ENCODE measurements around the gene NSMCE4A. TPM values are rescaled to one million over a fixed set of nuclear protein-coding genes. Genes with fewer than 3 reads are reported as not detected.

The NSMCE4A gene
- total and polyA plus RNA-seq, 2 of the 8 experiments (the other 6 are each of a cell fraction or from before 2014, with no cell fraction given) = 48.6 to 66.0 TPM

GRCh38 chr10:121911421-121911697, 63.7 kb downstream of the NSMCE4A start:
- DNase-seq (ENCODE audit: low read depth in 1 of 2, low spot score in 2 of 2) (no peak), FAIRE-seq (no peak)
- 93% methylated on average over 2 of the region's 2 CpGs; no CpG with 5 or more reads in 1 of the 2 experiments for WGBS, 2 experiments (ENCODE audit: extremely low coverage in 1 of 2, insufficient coverage in 1 of 2, insufficient read length in 1 of 2, insufficient replicate concordance in 2 of 2, low coverage in 1 of 2, low lambda C conversion rate in 2 of 2, missing lambda C conversion rate in 1 of 2)
- no peak overlapping the region for H3K18ac ChIP-seq (ENCODE audit: extremely low read depth, low read length)
- no peak overlapping the region for H4K8ac ChIP-seq (ENCODE audit: extremely low read depth, insufficient read depth, low read length)
- ChIA-PET CTCF (ENCODE audit: partially characterized antibody) (interaction anchor here (0.8 kb wide), 2 partner anchors 60 to 87 kb away, joined by 3 to 5 read pairs; no protein-coding TSS in a partner anchor), POLR2A (ENCODE audit: partially characterized antibody) (interaction anchor here (0.6 kb wide), 1 partner anchor 598 kb away, joined by 6 read pairs; no protein-coding TSS in a partner anchor)
- H2AFZ ChIP-seq (ENCODE audit: low read length) = no peak overlapping the region
- no peaks in the 10 kb centered on the region for H3K23me2 ChIP-seq (ENCODE audit: low read depth, low read length)
- TF ChIP-seq JUN (IDR thresholded peaks at IDR 0.05; ENCODE audit: low read depth, low read length) (no peak), GABPA (IDR thresholded peaks at IDR 0.05; ENCODE audit: borderline replicate concordance, insufficient read depth, low read length) (no peak), CEBPB (IDR thresholded peaks at IDR 0.05; ENCODE audit: low read depth, low read length) (no peak), NANOG (IDR thresholded peaks at IDR 0.05; ENCODE audit: insufficient read depth, low read depth, low read length, poor library complexity, severe bottlenecking) (no peak), FOSL1 (IDR thresholded peaks at IDR 0.05; ENCODE audit: insufficient read depth, low read depth, low read length) (no peak), KDM4A (IDR thresholded peaks at IDR 0.05; ENCODE audit: low read depth, low read length, severe bottlenecking) (no peak), SP4 (IDR thresholded peaks at IDR 0.05; ENCODE audit: low read length) (no peak), BCL11A (IDR thresholded peaks at IDR 0.05; ENCODE audit: low read depth in 2 of 2, low read length in 2 of 2) (no peak)
- H2BK5ac ChIP-seq (ENCODE audit: low read depth, low read length) = no peak overlapping the region
- no peak overlapping the region for H2AK5ac ChIP-seq (ENCODE audit: low read depth, low read length)
- no peak overlapping the region for H3K56ac ChIP-seq (replicated peaks; ENCODE audit: insufficient read length, low read depth, low read length)
- H2BK12ac ChIP-seq (ENCODE audit: low read depth, low read length) = no peak overlapping the region
- no peak overlapping the region for H3K27ac ChIP-seq (ENCODE audit: low read depth, low read length)
- H3K9ac ChIP-seq (replicated peaks in 1 of 4; ENCODE audit: extremely low read depth in 1 of 4, low read depth in 3 of 4, low read length in 3 of 4) = no peak overlapping the region
- peaks cover 0 to 39% (median 12%) of the 10 kb centered on the region in 4 experiments; a peak in 5 of 8 replicates for H3K36me3 ChIP-seq (ENCODE audit: control insufficient read depth in 2 of 4, insufficient read depth in 4 of 4, low read length in 3 of 4)
- no peak overlapping the region for H2BK15ac ChIP-seq (ENCODE audit: low read length)
- no peak overlapping the region for H3K4me2 ChIP-seq (ENCODE audit: insufficient read depth in 1 of 2, low read depth in 2 of 2, low read length in 2 of 2)
- H2BK120ac ChIP-seq (replicated peaks; ENCODE audit: low read depth, low read length) = no peak overlapping the region
- H3K4me1 ChIP-seq (replicated peaks in 1 of 4; ENCODE audit: control insufficient read depth in 3 of 4, insufficient read depth in 4 of 4, low read length in 3 of 4) = no peaks in the 10 kb centered on the region
- no peaks in the 10 kb centered on the region for H3K27me3 ChIP-seq (replicated peaks in 1 of 4; ENCODE audit: control insufficient read depth in 3 of 4, extremely low read depth in 1 of 4, insufficient read depth in 3 of 4, low read length in 3 of 4)
- no peak overlapping the region for H3K23ac ChIP-seq (ENCODE audit: insufficient read length)
- H3K79me1 ChIP-seq (ENCODE audit: low read depth, low read length) = no peaks in the 10 kb centered on the region; the same call in 1 of the 2 replicates
- no peak overlapping the region for H3K4me3 ChIP-seq (ENCODE audit: extremely low read depth in 1 of 4, insufficient read depth in 2 of 4, low read depth in 3 of 4, low read length in 4 of 4)
- H2BK20ac ChIP-seq (ENCODE audit: low read length) = no peak overlapping the region
- no peaks in the 10 kb centered on the region; a peak in 1 of 4 replicates for H3K9me3 ChIP-seq (ENCODE audit: insufficient read depth in 2 of 2, low read depth in 1 of 2, low read length in 1 of 2)
- peaks cover 0 to 2% of the 10 kb centered on the region in 2 experiments for H4K20me1 ChIP-seq (replicated peaks in 1 of 2; ENCODE audit: control insufficient read depth in 1 of 2, insufficient read depth in 2 of 2, low read length in 2 of 2)
- no peak overlapping the region for H4K5ac ChIP-seq (ENCODE audit: insufficient read length, low read depth, low read length)
- no peak overlapping the region for H3K4ac ChIP-seq (replicated peaks; ENCODE audit: insufficient read length, low read depth, low read length)
- peaks cover 0 to 6% of the 10 kb centered on the region in 2 experiments; a peak in 2 of 4 replicates for H3K79me2 ChIP-seq (ENCODE audit: control insufficient read depth in 1 of 2, insufficient read depth in 2 of 2, low read length in 2 of 2)
- H4K91ac ChIP-seq (replicated peaks; ENCODE audit: insufficient read length, low read length) = no peak overlapping the region
- H3K14ac ChIP-seq (ENCODE audit: insufficient read length) = no peak overlapping the region

Data from H1 (cell line).